Skeletal muscle satellite cell (primary cell): ENCODE results near the gene ERBB4.

ENCODE experiments used
- H3K27me3 ChIP-seq: 2 replicates; pipeline ENCODE4 v1.7.0; 2013; ENCODE audit warnings: low read length; ENCODE audit not compliant: control insufficient read depth, insufficient read depth
- H3K36me3 ChIP-seq: 2 replicates; pipeline ENCODE4 v1.7.0; 2013; ENCODE audit warnings: mild to moderate bottlenecking, control low read depth, low read length; ENCODE audit not compliant: insufficient read depth
- H3K4me1 ChIP-seq: 2 replicates; pipeline ENCODE4 v1.7.0; 2013; ENCODE audit warnings: low read length; ENCODE audit not compliant: control insufficient read depth, insufficient read depth
- H3K4me2 ChIP-seq: 2 replicates; pipeline ENCODE4 v1.7.0; 2013; ENCODE audit warnings: mild to moderate bottlenecking, low read length
- H3K4me3 ChIP-seq: 2 replicates; pipeline ENCODE4 v1.7.0; 2013; ENCODE audit warnings: low read length
- H3K9ac ChIP-seq: 2 replicates; pipeline ENCODE4 v1.7.0; 2013; ENCODE audit warnings: mild to moderate bottlenecking, low read depth, low read length, moderate library complexity
- H3K9me3 ChIP-seq: replicated peaks from 2 replicates; pipeline ENCODE4 v1.7.0; 2013; ENCODE audit warnings: mild to moderate bottlenecking, control low read depth, low read length

ERBB4 gene

DNA sequence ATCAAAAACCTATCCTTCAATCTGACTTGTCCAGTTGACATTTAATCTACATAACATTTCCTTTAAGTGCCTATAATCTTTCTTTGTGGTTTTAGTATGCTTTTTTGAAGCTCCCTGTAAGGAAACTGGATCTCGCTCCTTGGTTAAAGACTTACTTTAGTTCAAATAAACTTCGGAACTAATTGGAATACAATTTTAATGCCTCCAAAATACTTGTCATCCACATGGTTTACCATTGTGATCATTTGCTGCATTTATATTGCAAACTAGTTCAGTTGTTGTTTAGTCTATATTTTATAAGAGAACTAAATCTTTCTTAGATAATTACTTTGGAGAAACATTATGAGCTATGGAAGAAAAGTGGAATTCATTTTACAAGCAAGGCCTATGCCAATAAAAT lies 496.0 kb downstream of the ERBB4 start:
- H3K4me1 ChIP-seq, result no peaks in the 10 kb centered on the region
- H3K9ac ChIP-seq, result no peak overlapping the region
- no peaks in the 10 kb centered on the region for H3K36me3 ChIP-seq
- H3K4me2 ChIP-seq, result no peak overlapping the region
- H3K9me3 ChIP-seq, result no peaks in the 10 kb centered on the region
- H3K4me3 ChIP-seq, result no peak overlapping the region
- H3K27me3 ChIP-seq, result no peaks in the 10 kb centered on the region

DNA sequence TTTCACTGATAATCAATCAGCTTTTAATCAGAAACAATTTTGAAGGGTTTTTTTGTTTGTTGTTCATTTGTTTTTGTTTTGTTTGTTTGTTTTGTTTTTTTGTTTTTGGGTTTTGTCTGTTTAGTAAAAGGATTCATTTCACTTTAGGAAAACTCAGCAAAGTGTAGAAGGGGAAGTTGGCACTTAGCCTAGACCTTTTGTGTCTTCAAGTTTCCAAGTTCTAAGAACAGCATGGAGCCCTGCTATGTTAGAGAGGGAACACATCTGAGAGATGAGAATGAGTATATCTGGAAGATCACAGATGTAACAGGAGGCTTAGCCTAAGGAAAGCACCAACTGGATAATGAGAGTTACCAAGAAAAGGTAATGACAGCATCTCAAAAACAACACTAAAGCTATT lies 501.5 kb downstream of the ERBB4 start:
- Histone ChIP-seq H3K4me2 (no peak overlapping the region), H3K9me3 (no peaks in the 10 kb centered on the region), H3K27me3 (no peaks in the 10 kb centered on the region), H3K4me3 (no peak overlapping the region), H3K9ac (no peak overlapping the region), H3K4me1 (peaks cover 21% of the 10 kb centered on the region), H3K36me3 (no peaks in the 10 kb centered on the region)

DNA sequence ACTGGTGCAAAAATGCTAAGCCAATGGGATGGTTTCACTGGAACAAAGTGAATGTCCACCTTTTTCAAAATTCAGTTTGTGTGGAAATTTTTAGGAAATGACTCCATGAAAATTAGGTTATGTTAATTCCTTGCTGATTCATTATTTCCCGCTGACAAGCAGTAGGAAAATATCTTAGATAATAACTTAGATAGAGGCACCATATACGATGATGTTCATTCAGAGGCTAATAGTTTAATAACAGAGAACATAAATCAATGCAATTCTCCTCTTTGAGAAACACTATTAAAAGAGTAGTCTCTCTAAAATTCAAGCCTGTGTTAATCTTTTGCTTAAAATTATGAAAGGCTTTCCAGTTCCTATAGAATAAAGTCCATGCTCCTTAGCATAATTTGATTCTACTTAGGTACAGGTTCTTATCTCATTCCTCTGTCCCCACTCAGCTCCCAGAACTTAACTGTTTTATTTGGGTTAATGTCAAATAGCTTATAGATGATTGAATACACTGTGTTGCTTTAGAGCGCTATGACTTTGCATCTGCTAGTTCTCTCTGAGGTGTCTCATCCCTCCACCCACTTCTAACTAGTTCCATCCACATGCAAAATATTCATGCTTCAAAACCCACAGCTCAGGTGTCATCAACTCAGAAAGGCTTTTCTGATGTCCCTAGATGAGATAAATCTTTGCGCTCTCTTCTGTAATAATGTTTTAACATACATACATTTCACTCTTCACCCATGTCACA lies 503.6 kb downstream of the ERBB4 start:
- Histone ChIP-seq H3K9me3 (no peaks in the 10 kb centered on the region), H3K4me2 (no peak overlapping the region)

DNA sequence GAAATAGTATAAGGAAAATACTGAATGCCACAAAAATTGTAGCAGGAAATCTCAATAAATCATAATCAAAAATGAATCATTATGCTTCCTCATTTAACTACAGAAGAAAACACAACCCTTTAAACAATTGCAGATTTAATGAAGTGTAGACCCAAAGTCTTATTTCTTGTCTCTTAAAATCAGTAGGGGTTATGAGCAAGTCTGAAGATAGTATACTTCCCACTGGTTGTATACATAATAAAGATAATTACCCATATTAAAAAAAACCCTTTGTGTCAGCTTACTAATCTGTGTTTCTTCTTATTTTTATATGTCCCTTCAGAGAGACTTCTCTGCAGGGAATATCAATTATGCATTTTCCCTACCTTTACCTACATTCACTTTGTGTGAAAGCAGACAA lies 504.7 kb downstream of the ERBB4 start:
- no peaks in the 10 kb centered on the region for H3K9me3 ChIP-seq
- no peaks in the 10 kb centered on the region for H3K27me3 ChIP-seq
- H3K4me3 ChIP-seq, result no peak overlapping the region
- H3K4me2 ChIP-seq, result no peak overlapping the region
- no peak overlapping the region for H3K9ac ChIP-seq
- H3K36me3 ChIP-seq, result no peaks in the 10 kb centered on the region
- peaks cover 30% of the 10 kb centered on the region for H3K4me1 ChIP-seq

More for the DNA sequence above, 503.6 kb downstream of the ERBB4 start:
- Histone ChIP-seq H3K4me1 (peaks cover 30% of the 10 kb centered on the region), H3K4me3 (no peak overlapping the region), H3K36me3 (no peaks in the 10 kb centered on the region), H3K27me3 (no peaks in the 10 kb centered on the region), H3K9ac (no peak overlapping the region)

DNA sequence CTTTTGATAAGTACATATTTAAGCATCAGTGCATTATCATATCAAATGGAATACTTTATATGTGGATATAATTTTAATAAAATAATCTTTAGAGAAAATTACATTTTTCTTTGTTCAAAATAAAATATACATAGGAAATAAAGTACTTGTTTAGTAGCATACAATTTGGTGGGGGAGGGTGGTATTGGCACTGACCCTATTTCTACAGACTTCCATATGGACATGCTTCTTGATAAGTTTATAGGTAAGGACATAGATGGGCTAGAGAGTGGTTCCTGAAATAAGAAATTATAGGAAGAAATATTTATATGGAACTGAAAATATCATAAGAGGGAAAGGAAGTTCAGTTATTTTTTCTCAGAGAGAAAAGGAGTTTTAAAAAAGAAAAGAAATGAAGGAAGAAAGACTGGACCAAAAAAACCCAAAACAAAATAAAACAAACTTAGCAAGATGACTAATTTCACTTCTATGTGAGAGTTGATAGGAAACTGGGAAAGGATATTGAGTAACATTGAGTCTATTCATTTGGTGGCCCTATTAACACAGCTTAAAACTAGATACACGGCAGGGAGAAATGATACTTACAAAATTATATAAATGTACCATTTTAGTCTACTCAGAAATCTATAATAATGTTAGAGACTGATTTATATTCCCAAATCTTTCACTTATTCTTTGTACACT lies 505.9 kb downstream of the ERBB4 start:
- H3K36me3 ChIP-seq, result no peaks in the 10 kb centered on the region
- H3K9ac ChIP-seq, result peak overlapping the region; percentile 60
- H3K27me3 ChIP-seq, result no peaks in the 10 kb centered on the region
- peaks cover 42% of the 10 kb centered on the region for H3K4me1 ChIP-seq
- H3K4me3 ChIP-seq, result peak overlapping the region; percentile 4
- no peaks in the 10 kb centered on the region for H3K9me3 ChIP-seq
- H3K4me2 ChIP-seq, result peak overlapping the region; percentile 64

DNA sequence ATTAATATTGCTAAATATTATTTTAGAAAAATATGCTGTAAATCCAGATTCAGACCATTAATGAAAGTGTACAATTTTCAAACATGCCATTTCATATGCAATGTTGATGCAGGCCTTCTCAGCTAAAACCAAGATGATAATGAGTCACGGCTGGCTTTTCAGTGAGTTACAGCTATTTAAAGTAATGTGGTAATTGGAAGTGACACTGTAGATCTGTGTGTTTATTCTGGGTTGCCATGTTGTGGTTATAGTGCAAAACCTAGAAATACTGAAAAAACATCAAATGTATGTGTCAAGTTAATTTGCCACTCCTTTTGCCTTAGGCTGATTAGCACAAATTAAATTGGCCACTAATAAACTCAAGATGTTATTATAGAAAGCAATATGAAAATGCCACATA lies 506.6 kb downstream of the ERBB4 start:
- Histone ChIP-seq H3K27me3 (no peaks in the 10 kb centered on the region), H3K36me3 (no peaks in the 10 kb centered on the region), H3K4me2 (peak overlapping the region; percentile 64), H3K4me1 (peaks cover 48% of the 10 kb centered on the region), H3K9me3 (no peaks in the 10 kb centered on the region), H3K9ac (peak overlapping the region; percentile 60), H3K4me3 (no peak overlapping the region)

DNA sequence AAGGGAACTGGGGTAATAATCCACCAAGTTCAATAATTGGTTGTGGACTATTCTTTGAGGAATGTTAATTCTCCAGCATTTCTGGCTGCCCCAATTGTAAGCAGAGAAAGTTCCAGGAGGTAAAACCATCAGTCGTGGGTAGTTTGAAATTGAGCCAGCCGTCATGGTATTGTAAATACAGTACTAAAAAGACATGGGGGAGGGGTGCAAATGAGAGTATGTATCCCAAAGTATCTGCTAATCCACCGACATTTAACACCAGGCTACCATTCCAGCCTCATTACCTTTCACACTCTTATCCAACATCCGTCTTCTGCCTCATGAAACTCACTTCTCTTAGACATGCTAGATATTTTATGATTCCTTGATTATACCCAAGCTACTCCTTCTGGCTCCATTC lies 507.9 kb downstream of the ERBB4 start:
- no peaks in the 10 kb centered on the region for H3K9me3 ChIP-seq
- no peak overlapping the region for H3K4me2 ChIP-seq
- no peaks in the 10 kb centered on the region for H3K27me3 ChIP-seq
- no peaks in the 10 kb centered on the region for H3K36me3 ChIP-seq
- H3K9ac ChIP-seq, result no peak overlapping the region
- peaks cover 50% of the 10 kb centered on the region for H3K4me1 ChIP-seq
- H3K4me3 ChIP-seq, result no peak overlapping the region

DNA sequence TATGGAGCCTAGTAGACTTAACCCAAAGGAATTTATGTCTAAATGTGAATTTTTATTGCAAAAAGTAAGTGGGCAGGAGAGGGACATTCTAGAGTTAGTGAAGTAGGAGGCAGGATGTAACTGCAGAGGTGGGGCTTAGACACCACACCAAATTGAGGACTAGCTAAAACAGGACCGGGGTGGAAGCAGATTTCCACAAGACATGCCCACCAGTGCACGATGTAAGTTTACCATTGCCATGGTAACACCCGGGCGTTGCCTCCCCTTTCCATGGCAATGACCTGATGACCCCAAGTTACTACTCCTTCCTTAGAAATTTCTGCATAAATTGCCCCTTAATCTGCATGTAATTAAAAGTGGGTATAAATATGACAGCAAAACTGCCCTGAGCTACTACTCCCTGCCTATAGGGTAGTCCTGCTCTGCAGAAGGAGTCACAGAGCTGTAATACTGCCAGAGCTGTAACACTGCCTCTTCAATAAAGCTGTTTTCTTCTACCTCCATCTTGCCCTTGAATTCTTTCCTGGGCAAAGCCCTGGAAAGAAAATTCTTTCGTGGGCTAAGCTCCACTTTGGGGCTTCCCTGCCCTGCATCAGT lies 509.7 kb downstream of the ERBB4 start:
- H3K9ac ChIP-seq, result no peak overlapping the region
- H3K4me2 ChIP-seq, result no peak overlapping the region
- H3K4me1 ChIP-seq, result peaks cover 44% of the 10 kb centered on the region
- H3K27me3 ChIP-seq, result no peaks in the 10 kb centered on the region
- H3K36me3 ChIP-seq, result no peaks in the 10 kb centered on the region
- no peaks in the 10 kb centered on the region for H3K9me3 ChIP-seq
- no peak overlapping the region for H3K4me3 ChIP-seq

DNA sequence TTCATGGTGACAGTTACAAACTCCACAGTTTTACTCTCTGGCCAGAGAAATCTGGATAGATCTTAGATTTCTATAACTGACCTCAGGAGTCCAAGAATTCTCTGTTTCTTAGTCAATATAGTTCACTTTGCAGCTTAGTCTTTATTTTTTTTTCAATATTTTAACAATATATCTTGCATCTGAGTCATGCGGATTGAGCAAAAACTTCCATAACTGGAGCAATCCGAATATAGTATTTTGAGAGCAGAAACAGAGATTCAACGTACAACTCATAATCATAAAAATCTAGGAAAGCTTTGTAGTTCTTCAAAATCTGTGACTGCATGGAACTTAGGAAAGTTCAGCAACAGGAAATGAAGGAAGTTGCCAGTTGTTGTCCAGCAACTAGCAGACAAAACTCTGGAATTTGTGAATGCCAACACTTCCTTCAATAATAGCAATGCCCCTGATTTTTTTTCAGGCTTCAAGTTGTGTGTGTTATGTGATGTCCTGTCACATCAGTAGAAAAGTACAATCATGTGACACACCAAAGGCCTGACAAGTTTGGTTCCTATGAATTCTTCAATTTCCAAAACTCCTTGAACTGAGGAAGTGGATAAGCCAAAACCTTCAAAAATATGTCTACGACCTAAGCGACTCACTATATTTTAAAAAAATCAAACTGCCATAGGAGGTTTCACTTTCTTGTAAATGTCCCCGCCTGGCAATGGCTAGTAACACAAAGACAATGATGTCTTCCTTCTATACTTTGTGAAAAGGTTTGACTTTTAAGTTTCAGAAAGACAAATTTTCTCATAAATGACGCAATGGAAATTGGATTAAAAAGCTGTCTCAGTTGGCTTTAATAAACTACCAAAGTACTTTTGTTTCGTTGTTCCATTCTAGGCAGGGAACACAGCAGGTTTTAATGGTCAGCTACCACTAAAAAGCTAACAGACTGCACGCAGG lies 510.6 kb downstream of the ERBB4 start:
- Histone ChIP-seq H3K9ac (peak overlapping the region; percentile 46), H3K27me3 (no peaks in the 10 kb centered on the region), H3K9me3 (no peaks in the 10 kb centered on the region), H3K4me3 (peak overlapping the region; percentile 26), H3K4me1 (peaks cover 36% of the 10 kb centered on the region), H3K4me2 (peak overlapping the region; percentile 17), H3K36me3 (no peaks in the 10 kb centered on the region)

DNA sequence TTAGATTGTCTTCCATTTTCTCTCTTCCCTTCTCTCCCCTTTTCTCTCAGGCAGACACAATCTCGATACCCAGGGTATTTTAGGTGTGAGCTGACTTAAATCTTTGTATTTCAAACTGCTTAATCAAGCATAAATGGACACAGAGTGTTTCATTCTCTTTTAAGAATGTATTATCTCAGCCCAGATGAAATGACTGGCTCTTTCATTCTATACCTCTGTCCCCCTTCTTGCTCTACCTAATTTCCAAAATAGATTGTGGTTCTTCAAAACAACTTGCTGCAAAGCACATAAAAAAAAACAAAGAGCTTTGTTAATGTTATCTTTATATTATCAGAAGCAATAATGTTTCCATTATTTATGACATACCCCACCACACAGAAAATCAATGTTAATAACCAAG lies 514.6 kb downstream of the ERBB4 start:
- H3K4me2 ChIP-seq, result no peak overlapping the region
- no peaks in the 10 kb centered on the region for H3K9me3 ChIP-seq
- no peaks in the 10 kb centered on the region for H3K36me3 ChIP-seq
- no peaks in the 10 kb centered on the region for H3K27me3 ChIP-seq
- H3K4me3 ChIP-seq, result no peak overlapping the region
- peaks cover 20% of the 10 kb centered on the region for H3K4me1 ChIP-seq
- H3K9ac ChIP-seq, result no peak overlapping the region

DNA sequence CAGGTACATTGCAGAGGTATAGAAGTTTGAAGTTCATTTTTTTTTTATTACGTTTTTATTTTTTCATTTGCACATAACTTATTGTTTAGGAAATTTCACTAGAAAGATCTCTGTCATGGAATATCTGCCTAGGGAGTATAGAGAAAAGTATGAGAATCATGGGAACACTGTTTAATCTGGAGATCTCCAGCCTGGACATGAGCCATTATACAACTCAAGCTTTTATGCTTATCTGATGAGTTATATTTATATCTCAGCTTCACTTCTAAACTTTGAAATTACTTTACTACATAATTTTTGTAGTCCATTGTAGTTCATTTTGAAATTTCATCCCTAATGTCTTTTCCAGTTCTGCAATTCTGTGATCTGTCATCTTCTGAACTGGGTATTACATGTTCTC lies 515.6 kb downstream of the ERBB4 start:
- no peaks in the 10 kb centered on the region for H3K36me3 ChIP-seq
- H3K4me2 ChIP-seq, result no peak overlapping the region
- no peaks in the 10 kb centered on the region for H3K9me3 ChIP-seq
- H3K27me3 ChIP-seq, result no peaks in the 10 kb centered on the region
- no peak overlapping the region for H3K9ac ChIP-seq
- H3K4me3 ChIP-seq, result no peak overlapping the region
- H3K4me1 ChIP-seq, result peaks cover 14% of the 10 kb centered on the region
